GM12878 (cell line): ENCODE results near the gene CCR5AS.

Experiments
- BMI1 ChIP-seq: fragments of 450-650 bp; IDR thresholded peaks from 2 replicates; pipeline ENCODE4 v1.6.1; 2016; ENCODE audit warnings: mild to moderate bottlenecking, moderate library complexity, borderline replicate concordance
- CBFB ChIP-seq: IDR thresholded peaks from 2 replicates; pipeline ENCODE4 v1.6.1; 2016; ENCODE audit warnings: antibody characterized with exemption, low read depth
- CEBPB ChIP-seq, 2 experiments: fragments of 150-350 bp in 1 of 2; IDR thresholded peaks; 2 replicates each; pipeline ENCODE4 v1.6.1; 2012 to 2014; ENCODE audit warnings: low read depth in 2 of 2, low read length in 2 of 2, borderline replicate concordance in 1 of 2, inconsistent platforms in 1 of 2
- EGR1 ChIP-seq, 2 experiments: IDR thresholded peaks; 1 replicate in 1 of 2; 2 replicates in 1 of 2; pipeline ENCODE4 v1.6.1; 2011 to 2012; ENCODE audit warnings: low read depth in 2 of 2, low read length in 2 of 2, borderline replicate concordance in 1 of 2, mild to moderate bottlenecking in 1 of 2, moderate library complexity in 1 of 2
- ELK1 ChIP-seq: IDR thresholded peaks from 2 replicates; pipeline ENCODE4 v1.6.1; 2012; ENCODE audit warnings: low read depth, low read length, improper control_type of control experiment
- ESRRA ChIP-seq: IDR thresholded peaks from 2 replicates; pipeline ENCODE4 v1.6.1; 2012; ENCODE audit warnings: mild to moderate bottlenecking, low read length, improper control_type of control experiment
- FOS ChIP-seq: IDR thresholded peaks from 3 replicates; pipeline ENCODE4 v1.6.1; 2011; ENCODE audit warnings: borderline replicate concordance; ENCODE audit not compliant: insufficient read length; ENCODE audit errors: extremely low read depth
- FOXM1 ChIP-seq: IDR thresholded peaks from 2 replicates; pipeline ENCODE4 v1.6.1; 2012; ENCODE audit warnings: low read depth, mild to moderate bottlenecking, inconsistent platforms, low read length, moderate library complexity
- MEF2B ChIP-seq: fragments of 450-650 bp; IDR thresholded peaks from 2 replicates; pipeline ENCODE4 v1.6.1; 2018; ENCODE audit warnings: mild to moderate bottlenecking, moderate library complexity; ENCODE audit not compliant: partially characterized antibody, poor library complexity, severe bottlenecking
- NBN ChIP-seq: fragments of 450-650 bp; IDR thresholded peaks from 2 replicates; pipeline ENCODE4 v1.6.1; 2016
- NFIC ChIP-seq: IDR thresholded peaks from 2 replicates; pipeline ENCODE4 v1.6.1; 2012; ENCODE audit warnings: low read depth, mild to moderate bottlenecking, inconsistent platforms, low read length, moderate library complexity
- NFYA ChIP-seq: IDR thresholded peaks from 2 replicates; pipeline ENCODE4 v1.6.1; 2011; ENCODE audit warnings: low read depth, mild to moderate bottlenecking, low read length, improper control_type of control experiment, borderline replicate concordance
- NR2C2 ChIP-seq: IDR thresholded peaks from 2 replicates; pipeline ENCODE4 v1.6.1; 2011; ENCODE audit warnings: borderline replicate concordance, low read depth; ENCODE audit not compliant: control insufficient read depth, insufficient read length
- NR2F1 ChIP-seq: fragments of 450-650 bp; conservative IDR thresholded peaks from 2 replicates; pipeline ENCODE4 v1.6.1; 2017; ENCODE audit warnings: mild to moderate bottlenecking
- NRF1 ChIP-seq: conservative IDR thresholded peaks from 2 replicates; pipeline ENCODE4 v1.6.1; 2011; ENCODE audit warnings: mild to moderate bottlenecking, low read depth, low read length, improper control_type of control experiment
- POLR2AphosphoS2 ChIP-seq: IDR thresholded peaks from 2 replicates; pipeline ENCODE4 v1.6.1; 2011; ENCODE audit warnings: low read depth, mild to moderate bottlenecking, low read length, improper control_type of control experiment, moderate library complexity
- POU2F2 ChIP-seq: IDR thresholded peaks from 3 replicates; pipeline ENCODE4 v1.6.1; 2011; ENCODE audit warnings: low read depth, mild to moderate bottlenecking, low read length, borderline replicate concordance
- RBBP5 ChIP-seq: fragments of 200-600 bp; sonication (generic); conservative IDR thresholded peaks from 2 replicates; pipeline ENCODE4 v1.6.1; 2016
- SMAD5 ChIP-seq: IDR thresholded peaks from 2 replicates; pipeline ENCODE4 v1.6.1; 2016; ENCODE audit warnings: antibody characterized with exemption, low read depth
- SPI1 ChIP-seq: IDR thresholded peaks from 2 replicates; pipeline ENCODE4 v1.6.1; 2011; ENCODE audit warnings: low read depth, mild to moderate bottlenecking, low read length, moderate library complexity, borderline replicate concordance; ENCODE audit not compliant: insufficient read depth
- SUZ12 ChIP-seq: fragments of 200-600 bp; sonication (generic); IDR thresholded peaks from one replicate; pipeline ENCODE4 v1.6.1; 2018; ENCODE audit warnings: antibody characterized with exemption, mild to moderate bottlenecking; ENCODE audit not compliant: unreplicated experiment
- TCF7 ChIP-seq: IDR thresholded peaks from 2 replicates; pipeline ENCODE4 v1.6.1; 2014; ENCODE audit warnings: antibody characterized with exemption, borderline replicate concordance
- USF1 ChIP-seq: IDR thresholded peaks from 2 replicates; pipeline ENCODE4 v1.6.1; 2011; ENCODE audit warnings: borderline replicate concordance, low read depth, mild to moderate bottlenecking, moderate library complexity, mixed read lengths, low read length; ENCODE audit not compliant: insufficient read depth; ENCODE audit errors: extremely low read length
- TF ChIP-seq, protein P1 (sequence below): fragments of 450-650 bp; IDR thresholded peaks from 2 replicates; pipeline ENCODE4 v1.6.1; 2016; ENCODE audit warnings: mild to moderate bottlenecking
- TF ChIP-seq, protein P2 (sequence below): fragments of 450-650 bp; IDR thresholded peaks from 2 replicates; pipeline ENCODE4 v1.6.1; 2014; ENCODE audit warnings: mild to moderate bottlenecking
- TF ChIP-seq, protein P3 (sequence below): IDR thresholded peaks from 2 replicates; pipeline ENCODE4 v1.6.1; 2011; ENCODE audit warnings: low read depth, low read length, improper control_type of control experiment, borderline replicate concordance

CCR5AS gene

GRCh38 chr3:46361408-46362283 lies 45.2 kb downstream of the CCR5AS start (continued):
- TF ChIP-seq, protein P1, sequence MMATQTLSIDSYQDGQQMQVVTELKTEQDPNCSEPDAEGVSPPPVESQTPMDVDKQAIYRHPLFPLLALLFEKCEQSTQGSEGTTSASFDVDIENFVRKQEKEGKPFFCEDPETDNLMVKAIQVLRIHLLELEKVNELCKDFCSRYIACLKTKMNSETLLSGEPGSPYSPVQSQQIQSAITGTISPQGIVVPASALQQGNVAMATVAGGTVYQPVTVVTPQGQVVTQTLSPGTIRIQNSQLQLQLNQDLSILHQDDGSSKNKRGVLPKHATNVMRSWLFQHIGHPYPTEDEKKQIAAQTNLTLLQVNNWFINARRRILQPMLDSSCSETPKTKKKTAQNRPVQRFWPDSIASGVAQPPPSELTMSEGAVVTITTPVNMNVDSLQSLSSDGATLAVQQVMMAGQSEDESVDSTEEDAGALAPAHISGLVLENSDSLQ = no peak
- TF ChIP-seq POLR2AphosphoS2 = no peak
- TF ChIP-seq NR2C2 = no peak
- TF ChIP-seq RBBP5 = no peak
- TF ChIP-seq NRF1 = no peak
- TF ChIP-seq FOXM1 = peak; percentile 45
- no peak for TF ChIP-seq SMAD5
- TF ChIP-seq FOS = no peak
- no peak for TF ChIP-seq NBN
- no peak for TF ChIP-seq NFYA
- TF ChIP-seq CBFB = 0 out of 2 replicates have a peak, but pooled peaks have one; percentile 41
- no peak for TF ChIP-seq EGR1 (IDR thresholded peaks at IDR 0.05; ENCODE audit: borderline replicate concordance in 1 of 2, low read depth in 2 of 2, low read length in 2 of 2)
- no peak for TF ChIP-seq SPI1
- no peak for TF ChIP-seq TCF7
- TF ChIP-seq, protein P2, sequence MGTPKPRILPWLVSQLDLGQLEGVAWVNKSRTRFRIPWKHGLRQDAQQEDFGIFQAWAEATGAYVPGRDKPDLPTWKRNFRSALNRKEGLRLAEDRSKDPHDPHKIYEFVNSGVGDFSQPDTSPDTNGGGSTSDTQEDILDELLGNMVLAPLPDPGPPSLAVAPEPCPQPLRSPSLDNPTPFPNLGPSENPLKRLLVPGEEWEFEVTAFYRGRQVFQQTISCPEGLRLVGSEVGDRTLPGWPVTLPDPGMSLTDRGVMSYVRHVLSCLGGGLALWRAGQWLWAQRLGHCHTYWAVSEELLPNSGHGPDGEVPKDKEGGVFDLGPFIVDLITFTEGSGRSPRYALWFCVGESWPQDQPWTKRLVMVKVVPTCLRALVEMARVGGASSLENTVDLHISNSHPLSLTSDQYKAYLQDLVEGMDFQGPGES = no peak
- TF ChIP-seq SUZ12 = no peak
- no peak for TF ChIP-seq USF1
- no peak; the same call in 1 of the 2 replicates for TF ChIP-seq NR2F1
- no peak for TF ChIP-seq BMI1
- TF ChIP-seq, protein P3, sequence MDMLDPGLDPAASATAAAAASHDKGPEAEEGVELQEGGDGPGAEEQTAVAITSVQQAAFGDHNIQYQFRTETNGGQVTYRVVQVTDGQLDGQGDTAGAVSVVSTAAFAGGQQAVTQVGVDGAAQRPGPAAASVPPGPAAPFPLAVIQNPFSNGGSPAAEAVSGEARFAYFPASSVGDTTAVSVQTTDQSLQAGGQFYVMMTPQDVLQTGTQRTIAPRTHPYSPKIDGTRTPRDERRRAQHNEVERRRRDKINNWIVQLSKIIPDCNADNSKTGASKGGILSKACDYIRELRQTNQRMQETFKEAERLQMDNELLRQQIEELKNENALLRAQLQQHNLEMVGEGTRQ = no peak
- no peak for TF ChIP-seq ESRRA
- no peak for TF ChIP-seq CEBPB (IDR thresholded peaks at IDR 0.05; ENCODE audit: borderline replicate concordance in 1 of 2, low read depth in 2 of 2, low read length in 2 of 2)
- TF ChIP-seq MEF2B = no peak
- TF ChIP-seq ELK1 = no peak
- no peak for TF ChIP-seq POU2F2
- TF ChIP-seq NFIC = peak; percentile 72
